GM12892 (cell line): Measurements from ENCODE around the gene CBR1.
A peak's percentile ranks its signal among the peaks of the same experiment; 100 is the strongest.

Experiments used
- DNase-seq: peaks from one replicate; pipeline ENCODE4 v3.0.0; 2011; ENCODE audit not compliant: insufficient read length
- FAIRE-seq: peaks from 2 replicates; lab custom pipeline; 2011; peaks lifted over from hg19 to GRCh38; lab: Jason Lieb, UNC
- POLR2A ChIP-seq: IDR thresholded peaks from 2 replicates; pipeline ENCODE4 v1.6.1; 2011; ENCODE audit warnings: low read depth, low read length, control low read depth
- POLR2AphosphoS5 ChIP-seq: IDR thresholded peaks from 2 replicates; pipeline ENCODE4 v1.6.1; 2011; ENCODE audit warnings: low read depth, low read length, control low read depth
- TAF1 ChIP-seq: IDR thresholded peaks from 2 replicates; pipeline ENCODE4 v1.6.1; 2011; ENCODE audit warnings: low read depth, mild to moderate bottlenecking, control low read depth, low read length, borderline replicate concordance

CBR1 gene

GRCh38 chr21:36052860-36053714, 16.7 kb upstream of the CBR1 start:
- FAIRE-seq (no peak), DNase-seq (no peak)
- TF ChIP-seq POLR2AphosphoS5 (no peak), POLR2A (no peak), TAF1 (no peak)

DNA sequence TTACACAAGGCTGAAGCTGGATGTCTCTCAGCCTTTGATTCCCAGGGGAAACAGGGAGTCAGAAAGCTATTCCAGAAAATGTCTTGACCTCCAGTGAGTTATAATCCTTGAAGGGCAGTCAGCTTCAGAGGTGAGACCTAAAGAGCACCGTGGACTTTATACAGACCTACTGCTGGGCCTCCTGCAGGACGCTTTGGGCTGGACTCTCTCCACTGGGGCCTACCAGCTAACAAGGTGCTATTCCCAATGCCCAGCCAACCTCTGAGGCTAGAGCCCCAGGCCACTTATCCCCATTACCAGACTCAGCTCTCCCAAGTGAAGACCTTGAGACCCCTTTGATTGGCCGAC, 16.1 kb upstream of the CBR1 start:
- TF ChIP-seq TAF1 (no peak), POLR2AphosphoS5 (no peak), POLR2A (no peak)
- no peak for DNase-seq
- FAIRE-seq, result no peak

DNA sequence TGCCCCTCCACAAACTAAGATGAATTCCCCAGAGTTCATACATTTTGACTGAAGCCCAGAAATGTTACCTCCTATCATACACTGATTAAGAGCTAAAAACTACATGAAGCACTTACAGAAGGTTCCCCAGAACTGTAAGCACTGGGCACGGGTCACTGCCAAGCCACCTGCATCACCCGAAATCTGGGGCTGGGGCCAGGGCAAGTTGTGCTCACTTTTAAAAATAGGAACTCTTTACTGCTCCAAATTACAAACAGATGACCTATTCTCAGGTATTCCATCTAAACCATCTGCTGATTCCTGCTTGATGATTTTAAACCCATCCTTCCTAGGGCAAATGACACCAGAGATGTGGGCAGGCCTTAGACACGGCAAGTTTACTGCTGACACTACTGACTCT, 14.3 kb upstream of the CBR1 start:
- DNase-seq (no peak), FAIRE-seq (no peak)
- TF ChIP-seq POLR2A (no peak), POLR2AphosphoS5 (no peak), TAF1 (no peak)

GRCh38 chr21:36059823-36060158, 10.0 kb upstream of the CBR1 start:
- DNase-seq, result peak; percentile 54
- TF ChIP-seq POLR2AphosphoS5, result no peak
- no peak for TF ChIP-seq POLR2A
- TF ChIP-seq TAF1, result no peak
- no peak for FAIRE-seq

DNA sequence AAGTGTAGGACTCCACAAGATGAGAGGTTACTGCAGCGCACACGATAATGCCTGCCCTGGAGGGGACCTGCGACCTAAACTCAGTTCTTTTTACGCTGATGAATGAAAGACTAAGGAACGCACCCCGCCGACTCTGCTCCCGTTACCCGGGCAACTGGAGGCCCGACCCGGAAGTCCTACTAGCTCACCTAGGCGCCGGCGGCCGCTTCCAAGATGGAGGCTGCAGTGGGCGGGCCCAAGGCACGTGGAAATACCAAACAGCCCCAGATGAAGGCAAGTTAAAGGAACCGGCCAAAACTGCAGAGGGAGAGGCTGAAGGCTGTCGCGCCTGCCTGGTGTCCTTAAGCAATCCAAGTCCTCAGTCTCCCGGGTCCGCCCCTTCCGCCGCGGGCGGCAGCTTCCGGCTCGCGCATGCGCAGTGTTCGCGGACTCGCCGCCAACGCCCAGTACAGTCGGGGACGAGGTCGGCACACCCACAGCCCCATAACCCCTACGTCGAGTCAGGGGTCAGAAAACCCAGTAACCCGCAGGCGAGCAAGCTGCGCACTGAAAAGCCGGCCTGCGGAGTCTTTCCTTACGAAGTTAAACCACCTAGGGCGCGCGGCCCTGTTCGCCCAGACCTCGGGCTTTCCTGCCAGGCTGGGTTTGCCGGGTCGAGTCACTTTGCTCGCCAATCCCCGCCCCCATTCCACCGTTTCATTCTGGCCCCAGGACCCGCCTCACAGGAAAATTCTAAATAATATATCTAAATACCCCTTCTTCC, 9.5 kb upstream of the CBR1 start, which contains the start of gene SETD4:
TSS of gene SETD4 (minus strand) at position 368 of the 763 bp plus-strand sequence. CDS start 1,638 bp downstream, outside the sequence.
- FAIRE-seq (peak; percentile 95), DNase-seq (peak; percentile 95)
- peak; percentile 53; the same call in 1 of the 2 replicates for TF ChIP-seq TAF1
- peak; percentile 87; the same call in 1 of the 2 replicates for TF ChIP-seq POLR2AphosphoS5
- TF ChIP-seq POLR2A, result peak; percentile 88

GRCh38 chr21:36061445-36061844, 8.4 kb upstream of the CBR1 start:
- TF ChIP-seq POLR2A (no peak), TAF1 (no peak), POLR2AphosphoS5 (no peak)
- DNase-seq (no peak), FAIRE-seq (no peak)

DNA sequence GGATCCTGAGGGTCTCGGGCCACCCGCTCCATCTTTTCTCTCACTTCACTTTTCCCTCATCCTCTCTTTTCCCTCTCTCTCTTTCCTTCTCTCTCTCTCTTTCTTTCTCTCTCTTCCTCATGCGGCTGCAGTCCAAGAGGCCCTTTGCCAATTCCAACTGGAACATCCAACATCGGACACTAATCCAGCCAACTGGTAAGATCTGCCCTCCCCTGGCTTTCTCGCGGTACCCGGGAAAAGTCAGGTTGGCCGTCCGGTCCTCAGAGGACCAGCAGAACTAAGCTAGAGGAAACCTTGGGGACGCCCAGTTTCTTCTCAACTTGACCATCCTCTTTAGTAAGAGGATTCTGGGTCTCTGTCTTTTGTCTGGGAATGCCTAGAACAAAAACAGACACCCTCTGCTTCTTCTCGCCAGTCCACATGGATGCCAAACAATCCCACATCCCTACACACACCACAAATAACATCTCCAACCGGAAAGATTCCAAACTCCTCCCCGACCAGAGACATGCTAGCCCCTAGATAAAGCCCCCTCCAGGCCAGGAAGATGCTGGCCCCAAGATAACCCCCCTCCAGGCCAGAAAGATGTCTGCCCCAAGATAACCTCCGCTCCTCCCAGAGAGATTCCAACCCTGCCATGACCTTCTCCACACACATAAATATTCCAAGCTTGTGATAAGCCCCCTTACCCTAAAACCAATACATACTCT, 6.3 kb upstream of the CBR1 start:
- FAIRE-seq (no peak), DNase-seq (no peak)
- TF ChIP-seq POLR2A (no peak), TAF1 (no peak), POLR2AphosphoS5 (no peak)

- FAIRE-seq (no peak), DNase-seq (no peak)
- TF ChIP-seq POLR2AphosphoS5, result no peak
- no peak for TF ChIP-seq POLR2A
- no peak for TF ChIP-seq TAF1
Measured at GRCh38 chr21:36064085-36064460, 5.8 kb upstream of the CBR1 start.

DNA sequence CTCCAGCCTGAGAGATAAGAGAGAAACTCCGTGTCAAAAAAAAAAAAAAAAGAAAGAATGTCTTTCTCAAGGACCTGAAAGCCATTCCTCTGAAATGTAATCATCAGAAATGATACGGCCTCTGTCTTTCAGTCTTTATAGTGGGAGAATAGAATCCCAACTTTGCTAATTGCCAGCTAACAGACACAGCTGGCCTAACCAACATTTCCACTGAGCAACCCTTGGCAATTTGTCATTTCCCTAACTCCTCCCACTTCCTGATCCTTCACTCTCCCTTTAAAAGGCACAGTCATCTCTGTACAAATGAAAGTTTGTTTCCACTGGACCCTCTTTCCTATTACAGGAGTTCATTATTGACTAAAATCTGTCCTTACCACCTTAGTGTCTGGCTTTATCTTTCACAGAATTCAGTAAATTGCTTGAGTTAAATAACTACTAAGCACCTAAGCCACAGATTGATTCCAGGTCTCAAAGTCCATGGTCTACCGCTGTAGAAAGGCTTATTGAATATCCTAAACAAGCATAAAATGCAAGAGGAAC, 4.3 kb upstream of the CBR1 start:
- TF ChIP-seq TAF1 (no peak), POLR2A (no peak), POLR2AphosphoS5 (no peak)
- no peak for FAIRE-seq
- DNase-seq, result no peak

DNA sequence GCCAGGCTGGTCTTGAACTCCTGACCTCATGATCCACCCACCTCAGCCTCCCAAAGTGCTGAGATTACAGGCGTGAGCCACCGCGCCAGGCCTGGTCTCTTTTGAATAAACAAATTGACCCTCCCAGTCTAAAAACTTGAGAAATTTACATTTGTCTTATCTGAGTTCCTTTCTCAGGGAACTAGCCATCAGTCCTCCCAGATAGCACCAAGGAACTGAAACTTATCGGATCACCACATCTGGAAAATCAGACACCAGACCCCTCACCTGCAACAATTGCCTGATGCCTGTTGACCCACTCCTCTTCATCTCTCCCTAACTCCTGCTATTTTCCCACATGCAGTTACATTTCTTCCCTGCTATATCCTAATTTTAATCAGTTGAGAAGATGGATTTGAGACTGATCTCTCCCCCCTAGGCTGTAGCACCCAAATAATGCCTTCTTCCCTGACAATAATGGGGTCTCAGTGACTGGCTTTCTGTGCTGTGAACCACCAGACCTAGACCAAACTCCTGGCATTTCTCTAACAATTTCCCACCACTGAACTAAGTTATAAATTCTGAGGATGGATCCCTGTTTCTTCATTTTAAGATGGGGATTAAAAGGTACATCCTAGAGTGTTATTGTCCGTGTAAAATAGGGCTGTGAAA, 951 bp upstream of the CBR1 start:
- FAIRE-seq, result no peak
- TF ChIP-seq TAF1, result no peak
- TF ChIP-seq POLR2A, result no peak
- TF ChIP-seq POLR2AphosphoS5, result no peak
- no peak for DNase-seq
